Endometrial microvascular endothelial cells (primary cell): ENCODE measurements around the gene MOB3B. TPM values are rescaled to one million over a fixed set of nuclear protein-coding genes. Genes with fewer than 3 reads are reported as not detected.

Experiments
- in situ Hi-C: cut with HindIII; loops from 2 replicates; pipeline ENCODE4 v1.10.0; 2017; ENCODE audit warnings: low sequenced_read_pairs, low pct_unique_long_range_greater_than_20kb; ENCODE audit errors: inconsistent ontology term
- total RNA-seq: library from RNA; depleted of rRNA; stranded (reverse); fragments of >200 nt; gene quantifications from one replicate; pipeline ENCODE4 v1.2.3, GENCODE V29; 2015; ENCODE audit errors: inconsistent ontology term

Gene MOB3B
- total RNA-seq, 1 donor from 2014 or later = 0.09 TPM

- in situ Hi-C loops = no loop called here
Observed at GRCh38 chr9:27340961-27341511, 188.6 kb downstream of the MOB3B start.

- in situ Hi-C loops = no loop called here
Observed at GRCh38 chr9:27340285-27340674, 189.3 kb downstream of the MOB3B start.

- in situ Hi-C loops = loop anchor here (10.0 kb wide), 2 partner anchors 55 to 185 kb away; partner anchors contain the start of genes IFNK and MOB3B
Observed at GRCh38 chr9:27339661-27340284, 189.8 kb downstream of the MOB3B start.

- in situ Hi-C loops = loop anchor here (10.0 kb wide), 2 partner anchors 56 to 186 kb away; partner anchors contain the start of genes IFNK and MOB3B
Observed at GRCh38 chr9:27338527-27338903, 191.1 kb downstream of the MOB3B start.

- in situ Hi-C loops = loop anchor here (10.0 kb wide), 2 partner anchors 57 to 187 kb away; partner anchors contain the start of genes IFNK and MOB3B
Observed at GRCh38 chr9:27337833-27338526, 191.6 kb downstream of the MOB3B start.

GRCh38 chr9:27337236-27337635, 192.4 kb downstream of the MOB3B start:
- in situ Hi-C loops = loop anchor here (10.0 kb wide), 2 partner anchors 58 to 188 kb away; partner anchors contain the start of genes IFNK and MOB3B

- in situ Hi-C loops = loop anchor here (10.0 kb wide), 2 partner anchors 58 to 188 kb away; partner anchors contain the start of genes IFNK and MOB3B
Observed at GRCh38 chr9:27336829-27337228, 192.8 kb downstream of the MOB3B start.

- in situ Hi-C loops = loop anchor here (10.0 kb wide), 2 partner anchors 59 to 189 kb away; partner anchors contain the start of genes IFNK and MOB3B
Observed at GRCh38 chr9:27336126-27336525, 193.5 kb downstream of the MOB3B start.

- in situ Hi-C loops = loop anchor here (10.0 kb wide), 2 partner anchors 60 to 190 kb away; partner anchors contain the start of genes IFNK and MOB3B
Observed at GRCh38 chr9:27335075-27335474, 194.5 kb downstream of the MOB3B start.

- in situ Hi-C loops = loop anchor here (10.0 kb wide), 2 partner anchors 61 to 191 kb away; partner anchors contain the start of genes IFNK and MOB3B
Observed at GRCh38 chr9:27333241-27334052, 196.2 kb downstream of the MOB3B start.

- in situ Hi-C loops = loop anchor here (10.0 kb wide), 2 partner anchors 63 to 193 kb away; partner anchors contain the start of genes IFNK and MOB3B
Observed at GRCh38 chr9:27331393-27331792, 198.2 kb downstream of the MOB3B start.

GRCh38 chr9:27329291-27329690, 200.3 kb downstream of the MOB3B start:
- in situ Hi-C loops = no loop called here

- in situ Hi-C loops = no loop called here
Observed at GRCh38 chr9:27328483-27328882, 201.1 kb downstream of the MOB3B start.

- in situ Hi-C loops = no loop called here
Observed at GRCh38 chr9:27311184-27311583, 218.4 kb downstream of the MOB3B start.

GRCh38 chr9:27310582-27310981, 219.0 kb downstream of the MOB3B start:
- in situ Hi-C loops = no loop called here

- in situ Hi-C loops = no loop called here
Observed at GRCh38 chr9:27308691-27309390, 220.8 kb downstream of the MOB3B start.

GRCh38 chr9:27304521-27304920, 225.1 kb downstream of the MOB3B start:
- in situ Hi-C loops = no loop called here

GRCh38 chr9:27303219-27303618, 226.4 kb downstream of the MOB3B start:
- in situ Hi-C loops = no loop called here
